ENCODE results near the gene EME2.

GRCh38 chr16:1786242-1787055, 13.8 kb downstream of the EME2 start:
- TF ChIP-seq CTCF (conservative IDR thresholded peaks at IDR 0.05 in 1 of 2, IDR thresholded peaks at IDR 0.05 in 1 of 2; ENCODE audit: extremely low read depth in 1 of 2, insufficient read depth in 1 of 2, low read depth in 1 of 2, low read length in 2 of 2): no peak
- TF ChIP-seq EZH2 (IDR thresholded peaks at IDR 0.05; ENCODE audit: borderline replicate concordance, low read length): no peak
